ENCODE measurements around the gene PCNA. TPM values are rescaled to one million over a fixed set of nuclear protein-coding genes. Genes with fewer than 3 reads are reported as not detected.
"Not testable (repeated sequence)": the region's sequence is repeated elsewhere in the genome, so short reads cannot be mapped to it uniquely, and the experiment has no call there.

The PCNA gene
- total RNA-seq, 1 donor from 2014 or later = 180 TPM

GRCh38 chr20:5085380-5085779, 34.4 kb downstream of the PCNA start:
- no peaks in the 10 kb centered on the region for H3K36me3 Mint-ChIP-seq
- peaks cover 4% of the 10 kb centered on the region for H3K4me1 Mint-ChIP-seq (ENCODE audit: unreplicated experiment)
- no peak for TF ChIP-seq CTCF (conservative IDR thresholded peaks at IDR 0.05)
- H3K4me3 Mint-ChIP-seq = no peak overlapping the region
- no peaks in the 10 kb centered on the region for H3K9me3 Mint-ChIP-seq
- no peak overlapping the region for H3K27ac Mint-ChIP-seq
- DNase-seq (ENCODE audit: extremely low spot score, unreplicated experiment) = no peak
- peaks cover 3% of the 10 kb centered on the region for H3K27me3 Mint-ChIP-seq

GRCh38 chr20:5080384-5080877, 39.3 kb downstream of the PCNA start:
- H3K9me3 Mint-ChIP-seq = no peaks in the 10 kb centered on the region
- H3K27ac Mint-ChIP-seq = no peak overlapping the region
- H3K4me1 Mint-ChIP-seq (ENCODE audit: unreplicated experiment) = peaks cover 4% of the 10 kb centered on the region
- no peak for TF ChIP-seq CTCF (conservative IDR thresholded peaks at IDR 0.05)
- DNase-seq (ENCODE audit: extremely low spot score, unreplicated experiment) = no peak
- no peaks in the 10 kb centered on the region for H3K36me3 Mint-ChIP-seq
- no peak overlapping the region for H3K4me3 Mint-ChIP-seq
- H3K27me3 Mint-ChIP-seq = peaks cover 3% of the 10 kb centered on the region

GRCh38 chr20:5078399-5078958, 41.3 kb downstream of the PCNA start:
- H3K9me3 Mint-ChIP-seq = no peaks in the 10 kb centered on the region
- no peak overlapping the region for H3K27ac Mint-ChIP-seq
- H3K4me1 Mint-ChIP-seq (ENCODE audit: unreplicated experiment) = peaks cover 4% of the 10 kb centered on the region
- no peak for DNase-seq (ENCODE audit: extremely low spot score, unreplicated experiment)
- TF ChIP-seq CTCF (conservative IDR thresholded peaks at IDR 0.05) = no peak
- no peak overlapping the region for H3K4me3 Mint-ChIP-seq
- peaks cover 3% of the 10 kb centered on the region for H3K27me3 Mint-ChIP-seq
- no peaks in the 10 kb centered on the region for H3K36me3 Mint-ChIP-seq

- no peak overlapping the region for H3K4me3 Mint-ChIP-seq
- DNase-seq (ENCODE audit: extremely low spot score, unreplicated experiment) = no peak
- peaks cover 3% of the 10 kb centered on the region for H3K27me3 Mint-ChIP-seq
- H3K4me1 Mint-ChIP-seq (ENCODE audit: unreplicated experiment) = peaks cover 4% of the 10 kb centered on the region
- no peaks in the 10 kb centered on the region for H3K36me3 Mint-ChIP-seq
- H3K9me3 Mint-ChIP-seq = no peaks in the 10 kb centered on the region
- no peak for TF ChIP-seq CTCF (conservative IDR thresholded peaks at IDR 0.05)
- no peak overlapping the region for H3K27ac Mint-ChIP-seq
Measured at GRCh38 chr20:5077761-5078387, 41.9 kb downstream of the PCNA start.

GRCh38 chr20:5076913-5077312, 42.8 kb downstream of the PCNA start:
- not testable (repeated sequence) for H3K9me3 Mint-ChIP-seq; H3K4me1 Mint-ChIP-seq (ENCODE audit: unreplicated experiment); H3K36me3 Mint-ChIP-seq; H3K4me3 Mint-ChIP-seq; H3K27me3 Mint-ChIP-seq; DNase-seq (ENCODE audit: extremely low spot score, unreplicated experiment); H3K27ac Mint-ChIP-seq

- H3K27ac Mint-ChIP-seq = no peak overlapping the region
- no peaks in the 10 kb centered on the region for H3K9me3 Mint-ChIP-seq
- no peak for DNase-seq (ENCODE audit: extremely low spot score, unreplicated experiment)
- no peak overlapping the region for H3K4me3 Mint-ChIP-seq
- H3K4me1 Mint-ChIP-seq (ENCODE audit: unreplicated experiment) = no peaks in the 10 kb centered on the region
- TF ChIP-seq CTCF (conservative IDR thresholded peaks at IDR 0.05) = no peak
- H3K36me3 Mint-ChIP-seq = no peaks in the 10 kb centered on the region
- no peaks in the 10 kb centered on the region for H3K27me3 Mint-ChIP-seq
Measured at GRCh38 chr20:5074232-5074674, 45.5 kb downstream of the PCNA start.
